HEK293 (cell line): ENCODE results near the gene RALA.

ENCODE experiments used
- CTCF ChIA-PET: fragments of 350-600 bp; formaldehyde crosslinking; extraction: SDS; loops from one replicate; lab custom pipeline; 2021; ENCODE audit warnings: antibody characterized with exemption; lab: Yijun Ruan, JAX
- POLR2A ChIA-PET: fragments of 300-600 bp; formaldehyde crosslinking; extraction: SDS; loops from one replicate; lab custom pipeline; 2020; ENCODE audit warnings: antibody characterized with exemption, inconsistent platforms; lab: Yijun Ruan, JAX
- H3K27ac ChIP-seq: fragments of 200-500 bp; sonication (Bioruptor generic); 2 replicates; pipeline ENCODE4 v1.5.1; 2014; ENCODE audit warnings: low read depth, low read length, control low read depth, inconsistent platforms; ENCODE audit errors: extremely low read depth
- H3K36me3 ChIP-seq, 2 experiments: fragments of 200-500 bp in 1 of 2; sonication (Bioruptor generic) in 1 of 2; 1 replicate in 1 of 2; 2 replicates in 1 of 2; pipeline ENCODE4 v1.5.1; 2014 to 2017; ENCODE audit warnings: inconsistent platforms in 2 of 2, low read length in 2 of 2; ENCODE audit not compliant: control insufficient read depth in 2 of 2, insufficient read depth in 1 of 2
- H3K4me1 ChIP-seq: fragments of 200-500 bp; sonication (Bioruptor generic); 2 replicates; pipeline ENCODE4 v1.5.1; 2014; ENCODE audit warnings: mild to moderate bottlenecking, low read length, inconsistent platforms; ENCODE audit not compliant: control insufficient read depth, insufficient read depth
- H3K4me3 ChIP-seq: 2 replicates; pipeline ENCODE4 v1.5.1; 2011; ENCODE audit warnings: low read depth, mild to moderate bottlenecking, control low read depth, low read length, moderate library complexity
- H3K9me3 ChIP-seq: fragments of 200-500 bp; sonication (Bioruptor generic); 2 replicates; pipeline ENCODE4 v1.5.1; 2014; ENCODE audit warnings: low read depth, low read length, inconsistent platforms; ENCODE audit not compliant: control insufficient read depth, insufficient read depth
- GLI2 ChIP-seq: fragments of 450-650 bp; formaldehyde crosslinking; IDR thresholded peaks from 2 replicates; pipeline ENCODE4; 2017; ENCODE audit warnings: missing biosample characterization, missing genetic modification characterization, low read depth, borderline replicate concordance
- GLIS1 ChIP-seq: fragments of 450-650 bp; formaldehyde crosslinking; IDR thresholded peaks from 2 replicates; pipeline ENCODE4 v1.5.1; 2016; ENCODE audit warnings: missing biosample characterization, missing genetic modification characterization
- GLIS2 ChIP-seq: fragments of 450-650 bp; formaldehyde crosslinking; IDR thresholded peaks from 2 replicates; pipeline ENCODE4 v1.5.1; 2016; ENCODE audit warnings: missing biosample characterization, missing genetic modification characterization
- HOXC10 ChIP-seq: sonication (generic); formaldehyde crosslinking; IDR thresholded peaks from 2 replicates; pipeline ENCODE4 v1.8.1; 2023; ENCODE audit warnings: mild to moderate bottlenecking, missing genetic modification reagents
- RBAK ChIP-seq: fragments of 450-650 bp; formaldehyde crosslinking; IDR thresholded peaks from 2 replicates; pipeline ENCODE4 v1.5.1; 2016; ENCODE audit warnings: missing biosample characterization, missing genetic modification characterization
- ZBTB11 ChIP-seq: fragments of 450-650 bp; formaldehyde crosslinking; conservative IDR thresholded peaks from 2 replicates; pipeline ENCODE4 v1.5.1; 2016; ENCODE audit warnings: low read depth, missing biosample characterization, missing genetic modification characterization
- ZNF10 ChIP-seq: fragments of 450-650 bp; formaldehyde crosslinking; IDR thresholded peaks from 2 replicates; pipeline ENCODE4 v1.5.1; 2017; ENCODE audit warnings: missing biosample characterization, missing genetic modification characterization
- ZNF132 ChIP-seq: fragments of 450-650 bp; formaldehyde crosslinking; IDR thresholded peaks from 2 replicates; pipeline ENCODE4 v1.5.1; 2017; ENCODE audit warnings: missing biosample characterization, missing genetic modification characterization, borderline replicate concordance
- ZNF324 ChIP-seq: fragments of 450-650 bp; formaldehyde crosslinking; IDR thresholded peaks from 2 replicates; pipeline ENCODE4 v1.5.1; 2016; ENCODE audit warnings: missing biosample characterization, missing genetic modification characterization
- ZNF600 ChIP-seq: fragments of 450-650 bp; formaldehyde crosslinking; IDR thresholded peaks from 2 replicates; pipeline ENCODE4 v1.5.1; 2016; ENCODE audit warnings: missing biosample characterization, missing genetic modification characterization
- ZNF654 ChIP-seq: fragments of 450-650 bp; formaldehyde crosslinking; IDR thresholded peaks from 2 replicates; pipeline ENCODE4 v1.5.1; 2016; ENCODE audit warnings: low read depth, missing biosample characterization, missing genetic modification characterization
- ZNF677 ChIP-seq: fragments of 450-650 bp; IDR thresholded peaks from 2 replicates; pipeline ENCODE4 v1.5.0; 2018; ENCODE audit warnings: missing biosample characterization, mild to moderate bottlenecking, missing genetic modification characterization, moderate library complexity
- ZNF707 ChIP-seq: fragments of 450-650 bp; formaldehyde crosslinking; IDR thresholded peaks from 2 replicates; pipeline ENCODE4 v1.5.1; 2016; ENCODE audit warnings: missing biosample characterization, missing genetic modification characterization
- TF ChIP-seq, protein P1 (sequence below): fragments of 450-650 bp; IDR thresholded peaks from 2 replicates; pipeline ENCODE4 v1.5.1; 2018; ENCODE audit warnings: missing biosample characterization, missing genetic modification characterization

Gene RALA

GRCh38 chr7:39695852-39696586, 72.6 kb downstream of the RALA start (continued):
- TF ChIP-seq RBAK (tag by site-specific recombination) (no peak), GLI2 (tag by site-specific recombination) (no peak), ZNF600 (tag by site-specific recombination) (no peak), ZNF707 (tag by site-specific recombination) (no peak), ZNF677 (tag by site-specific recombination) (no peak)

DNA sequence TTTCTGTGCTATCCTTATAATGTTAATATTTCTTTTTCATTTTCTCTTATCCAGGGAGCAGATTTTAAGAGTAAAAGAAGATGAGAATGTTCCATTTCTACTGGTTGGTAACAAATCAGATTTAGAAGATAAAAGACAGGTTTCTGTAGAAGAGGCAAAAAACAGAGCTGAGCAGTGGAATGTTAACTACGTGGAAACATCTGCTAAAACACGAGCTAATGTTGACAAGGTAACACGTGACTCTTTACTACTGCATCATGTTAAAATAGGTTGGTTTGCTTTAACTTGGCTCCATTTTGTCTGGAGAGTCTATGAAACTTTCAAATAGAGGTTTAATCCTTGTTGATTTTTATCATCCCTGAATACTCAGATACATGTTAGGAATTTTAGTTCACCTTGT, 73.3 kb downstream of the RALA start:
- CTCF ChIA-PET = no interaction called here
- Histone ChIP-seq H3K9me3 (no peaks in the 10 kb centered on the region), H3K4me1 (no peaks in the 10 kb centered on the region), H3K4me3 (no peak overlapping the region), H3K27ac (no peak overlapping the region), H3K36me3 (peaks cover 11 to 37% of the 10 kb centered on the region in 2 experiments)
- POLR2A ChIA-PET = no interaction called here
- TF ChIP-seq ZNF10 (tag by site-specific recombination) (no peak), GLIS1 (tag by site-specific recombination) (no peak)

DNA sequence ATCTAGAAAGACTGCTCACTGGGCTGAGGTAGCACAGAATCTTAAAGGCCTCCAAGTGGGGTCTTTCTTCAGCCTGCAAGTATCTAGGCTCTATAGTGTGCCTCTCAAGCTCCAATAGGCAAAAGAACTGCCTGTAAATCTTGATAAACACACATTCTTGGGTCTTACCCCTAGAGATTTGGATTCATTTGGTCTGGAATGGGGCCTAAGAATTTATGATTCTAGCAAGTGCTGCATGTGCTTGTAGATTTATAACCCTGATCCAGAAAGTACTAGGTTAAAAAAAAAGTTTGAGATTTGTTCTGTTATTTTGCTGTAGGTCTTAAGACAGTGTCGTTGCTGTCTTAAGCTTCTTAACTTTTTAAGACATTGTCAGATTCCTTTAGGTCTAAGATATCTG, 74.1 kb downstream of the RALA start:
- no peak overlapping the region for H3K27ac ChIP-seq

More for the DNA sequence above, 74.1 kb downstream of the RALA start:
- no peaks in the 10 kb centered on the region for H3K4me1 ChIP-seq
- H3K9me3 ChIP-seq = no peaks in the 10 kb centered on the region
- H3K36me3 ChIP-seq = peaks cover 11 to 33% of the 10 kb centered on the region in 2 experiments
- CTCF ChIA-PET = no interaction called here
- TF ChIP-seq ZNF654 (tag by site-specific recombination) = no peak
- TF ChIP-seq, protein P1, sequence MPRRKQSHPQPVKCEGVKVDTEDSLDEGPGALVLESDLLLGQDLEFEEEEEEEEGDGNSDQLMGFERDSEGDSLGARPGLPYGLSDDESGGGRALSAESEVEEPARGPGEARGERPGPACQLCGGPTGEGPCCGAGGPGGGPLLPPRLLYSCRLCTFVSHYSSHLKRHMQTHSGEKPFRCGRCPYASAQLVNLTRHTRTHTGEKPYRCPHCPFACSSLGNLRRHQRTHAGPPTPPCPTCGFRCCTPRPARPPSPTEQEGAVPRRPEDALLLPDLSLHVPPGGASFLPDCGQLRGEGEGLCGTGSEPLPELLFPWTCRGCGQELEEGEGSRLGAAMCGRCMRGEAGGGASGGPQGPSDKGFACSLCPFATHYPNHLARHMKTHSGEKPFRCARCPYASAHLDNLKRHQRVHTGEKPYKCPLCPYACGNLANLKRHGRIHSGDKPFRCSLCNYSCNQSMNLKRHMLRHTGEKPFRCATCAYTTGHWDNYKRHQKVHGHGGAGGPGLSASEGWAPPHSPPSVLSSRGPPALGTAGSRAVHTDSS (tag by site-specific recombination) = no peak
- no peak for TF ChIP-seq GLIS2
- no peak for TF ChIP-seq ZNF324 (tag by site-specific recombination)
- TF ChIP-seq HOXC10 (CRISPR knock-in tag) = no peak
- TF ChIP-seq ZBTB11 = no peak
- TF ChIP-seq ZNF132 (tag by site-specific recombination) = no peak
- POLR2A ChIA-PET = no interaction called here
- H3K4me3 ChIP-seq = no peak overlapping the region
